GM12801 (cell line): ENCODE measurements around the gene MAST1.

Experiments used
- CTCF ChIP-seq: IDR thresholded peaks from one replicate; pipeline ENCODE4 v1.5.1; 2011; ENCODE audit warnings: control low read depth; ENCODE audit not compliant: insufficient read length; ENCODE audit errors: extremely low read depth

MAST1 gene

GRCh38 chr19:12797141-12797587, 41.2 kb upstream of the MAST1 start:
- TF ChIP-seq CTCF = no peak

- TF ChIP-seq CTCF = no peak
Measured at GRCh38 chr19:12799742-12800465, 38.4 kb upstream of the MAST1 start.

DNA sequence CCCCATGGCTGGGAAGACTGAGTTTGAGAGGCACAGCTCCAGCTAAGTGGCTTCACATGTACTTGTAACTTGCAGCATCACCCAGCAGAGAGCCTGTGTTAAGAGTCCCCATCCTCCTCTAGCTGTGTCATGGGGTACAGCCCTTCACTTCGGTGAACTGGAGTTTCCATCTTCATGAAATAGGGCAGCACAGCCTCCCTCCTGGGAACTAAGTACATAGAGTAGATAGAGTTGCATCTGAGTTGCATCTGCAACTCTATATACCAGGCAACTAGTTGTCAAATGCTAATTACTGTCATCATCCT, 37.9 kb upstream of the MAST1 start:
- TF ChIP-seq CTCF = no peak

- TF ChIP-seq CTCF = no peak
Measured at GRCh38 chr19:12800923-12801465, 37.3 kb upstream of the MAST1 start.

DNA sequence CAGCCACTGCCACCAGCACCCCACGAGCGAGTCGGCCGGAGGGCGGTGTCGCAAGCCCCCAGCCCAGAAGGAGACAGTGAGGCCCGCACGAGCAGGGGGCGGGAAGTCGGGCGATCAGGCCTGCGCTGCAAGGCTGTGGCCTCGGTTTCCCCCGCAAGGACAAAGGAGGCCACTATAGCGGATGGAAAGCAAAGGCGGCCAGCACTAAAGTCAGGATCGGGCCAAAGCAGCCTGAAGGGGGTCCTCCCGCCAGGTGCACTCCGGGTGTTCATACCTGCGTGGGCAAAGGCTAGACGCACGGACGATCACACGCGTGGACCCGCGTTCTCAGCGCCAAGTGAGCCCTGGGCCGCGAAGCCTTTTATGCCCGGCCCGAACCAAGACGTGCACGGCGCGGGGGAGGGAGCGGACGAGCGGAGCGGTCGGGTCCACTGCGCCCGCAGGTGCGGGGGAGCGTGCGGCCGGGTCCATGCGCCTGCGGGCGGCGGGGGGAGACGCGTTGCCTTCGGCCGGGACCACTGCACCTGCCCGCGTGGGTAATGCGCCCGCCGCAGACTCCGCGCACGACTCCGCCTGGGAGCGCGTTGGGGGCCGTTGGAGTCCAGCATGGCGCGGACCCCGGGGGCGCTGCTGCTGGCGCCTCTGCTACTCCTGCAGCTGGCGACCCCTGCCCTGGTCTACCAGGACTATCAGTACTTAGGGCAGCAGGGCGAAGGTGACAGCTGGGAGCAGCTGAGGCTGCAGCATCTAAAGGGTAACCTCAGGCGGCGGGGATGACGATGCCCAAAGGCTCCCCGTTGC, 36.6 kb upstream of the MAST1 start, which contains the start of the genes PRDX2 and THSD8:
TSS of gene PRDX2 (minus strand) at position 335 of the 801 bp plus-strand sequence. CDS start 539 bp downstream, outside the sequence.
TSS of gene THSD8 (plus strand) at position 604 of the 801 bp plus-strand sequence. CDS start at position 607, 3 bp downstream.
- no peak for TF ChIP-seq CTCF

DNA sequence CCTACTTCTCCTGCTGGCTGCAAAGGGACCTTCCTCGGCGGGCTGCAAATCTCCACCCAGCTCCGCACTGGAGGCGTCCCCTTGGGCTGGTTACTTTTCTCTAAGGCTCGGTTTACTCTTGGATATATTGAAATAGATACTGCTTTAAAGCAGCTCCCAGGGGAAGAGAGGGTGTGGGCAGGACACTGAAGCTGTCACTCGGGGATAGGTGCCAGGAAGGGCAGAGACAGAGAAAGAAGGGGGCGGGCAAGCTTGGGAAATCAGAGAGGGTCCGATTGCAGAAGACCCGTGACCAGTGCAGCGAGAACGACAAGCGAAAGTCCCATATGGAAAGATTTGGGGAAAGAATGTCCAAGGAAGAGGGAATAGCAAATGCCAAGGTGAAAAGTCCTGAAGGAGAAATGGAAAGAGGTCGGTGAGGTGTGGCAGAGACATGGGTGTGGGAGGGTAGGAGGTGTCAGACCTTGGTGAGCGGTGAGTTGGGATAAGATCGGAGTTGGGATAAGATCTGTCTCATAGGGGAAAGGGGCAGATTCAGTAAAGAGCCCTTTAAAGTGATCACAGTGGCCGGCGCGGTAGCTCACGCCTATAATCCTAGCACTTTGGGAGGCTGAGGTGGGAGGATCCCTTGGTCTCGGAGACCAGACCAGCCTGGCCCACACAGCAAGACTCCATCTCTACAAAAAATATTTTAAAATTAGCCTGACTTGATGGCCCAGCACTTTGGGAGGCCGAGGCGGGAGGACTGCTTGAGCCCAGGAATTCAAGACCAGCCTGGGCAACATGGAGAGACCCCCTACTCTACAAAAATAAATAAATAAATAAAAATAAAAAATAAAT, 35.8 kb upstream of the MAST1 start:
- no peak for TF ChIP-seq CTCF
